GM19035 (cell line): ENCODE results near the gene KIAA1328.

Experiments
- ATAC-seq: cut with Tn5 transposase; IDR thresholded peaks from one replicate; pipeline ENCODE4 v1.9.1; 2021; ENCODE audit not compliant: unreplicated experiment

Gene KIAA1328

GRCh38 chr18:37272841-37273240 is 443.9 kb downstream of the KIAA1328 start:
- ATAC-seq = no peak

- no peak for ATAC-seq
These were observed 445.6 kb downstream of the KIAA1328 start for GRCh38 chr18:37274309-37275236.

- no peak for ATAC-seq
These were observed 446.4 kb downstream of the KIAA1328 start for GRCh38 chr18:37275237-37275741.

- no peak for ATAC-seq
These were observed 447.4 kb downstream of the KIAA1328 start for GRCh38 chr18:37276111-37276890.

GRCh38 chr18:37277804-37278203 is 448.9 kb downstream of the KIAA1328 start:
- ATAC-seq = no peak
